HG02970 (cell line): ENCODE data around the gene PEX14.

ENCODE experiments used
- ATAC-seq: cut with Tn5 transposase; IDR thresholded peaks from one replicate; pipeline ENCODE4 v1.9.1; 2021; ENCODE audit warnings: mild to moderate bottlenecking, moderate library complexity, moderate number of reproducible peaks; ENCODE audit not compliant: unreplicated experiment, low FRiP score

PEX14 gene

GRCh38 chr1:10628685-10629084, 153.9 kb downstream of the PEX14 start:
- ATAC-seq: no peak

- ATAC-seq: no peak
These were observed 154.5 kb downstream of the PEX14 start for GRCh38 chr1:10629091-10629815.

GRCh38 chr1:10629816-10630571, 155.2 kb downstream of the PEX14 start:
- no peak for ATAC-seq

DNA sequence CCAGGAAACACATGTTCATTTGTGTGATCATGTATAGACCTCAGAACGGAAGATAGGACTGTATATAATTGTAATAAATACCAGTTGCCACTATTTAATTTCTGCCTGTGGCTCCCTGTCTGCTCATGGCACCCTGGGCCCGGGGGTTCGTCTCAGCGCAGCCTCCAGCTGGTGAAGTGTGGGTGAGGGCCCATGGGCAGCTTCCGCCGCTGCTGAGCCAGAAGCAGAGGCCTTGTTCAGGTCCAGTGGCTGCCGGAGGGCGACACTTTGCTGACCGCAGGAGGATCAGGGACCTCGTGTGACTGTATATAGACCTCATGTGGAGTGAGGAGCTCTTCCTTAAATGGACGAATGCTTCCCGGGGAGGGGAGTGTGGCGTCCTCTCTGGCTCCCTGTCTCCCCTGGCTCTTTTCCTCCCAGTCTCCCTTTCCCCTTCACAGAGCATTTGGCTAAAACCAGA, 155.9 kb downstream of the PEX14 start:
- ATAC-seq: no peak

- ATAC-seq: no peak
These were observed 156.5 kb downstream of the PEX14 start for GRCh38 chr1:10631121-10631810.

- no peak for ATAC-seq
These were observed 157.3 kb downstream of the PEX14 start for GRCh38 chr1:10631811-10632593.

DNA sequence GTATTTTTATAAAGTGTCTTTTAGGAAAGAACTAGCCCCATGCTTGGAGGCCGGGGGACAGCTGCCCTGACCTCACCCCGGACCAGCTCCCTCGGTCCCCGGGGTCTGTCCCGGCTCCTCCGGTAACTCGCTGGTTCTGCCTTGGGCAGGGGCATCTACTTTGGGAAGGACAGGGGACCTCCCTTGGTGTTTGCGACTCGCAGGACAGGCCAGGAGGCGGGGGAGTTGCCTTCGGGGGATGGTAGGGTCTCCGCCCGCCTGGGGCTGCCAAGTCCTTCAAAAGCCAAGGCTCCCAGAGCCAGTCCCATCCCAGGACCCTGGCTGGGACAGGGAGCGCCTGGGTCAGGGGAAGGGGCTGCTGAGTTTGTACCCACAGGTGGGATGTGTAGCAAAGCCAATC, 157.9 kb downstream of the PEX14 start:
- ATAC-seq: no peak

DNA sequence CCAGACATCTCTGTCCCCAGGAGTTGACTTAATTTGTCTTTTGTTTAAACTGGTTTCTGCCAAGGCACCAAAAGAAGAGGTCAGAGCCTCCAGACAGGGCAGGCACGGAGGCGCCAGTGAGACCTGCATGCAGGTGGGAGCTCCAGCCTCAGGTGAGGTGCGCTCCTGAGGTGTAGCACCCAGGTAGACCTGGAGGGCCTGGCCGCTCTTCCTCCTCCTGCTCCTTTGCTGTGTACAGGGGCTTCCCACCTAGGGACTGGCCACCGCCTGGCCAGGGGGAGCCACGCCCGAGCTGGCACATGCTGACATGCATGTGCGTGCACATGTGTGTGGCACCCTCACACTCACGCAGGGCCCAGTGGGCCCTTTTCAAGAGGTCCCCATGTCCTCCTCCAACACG, 158.7 kb downstream of the PEX14 start:
- no peak for ATAC-seq

DNA sequence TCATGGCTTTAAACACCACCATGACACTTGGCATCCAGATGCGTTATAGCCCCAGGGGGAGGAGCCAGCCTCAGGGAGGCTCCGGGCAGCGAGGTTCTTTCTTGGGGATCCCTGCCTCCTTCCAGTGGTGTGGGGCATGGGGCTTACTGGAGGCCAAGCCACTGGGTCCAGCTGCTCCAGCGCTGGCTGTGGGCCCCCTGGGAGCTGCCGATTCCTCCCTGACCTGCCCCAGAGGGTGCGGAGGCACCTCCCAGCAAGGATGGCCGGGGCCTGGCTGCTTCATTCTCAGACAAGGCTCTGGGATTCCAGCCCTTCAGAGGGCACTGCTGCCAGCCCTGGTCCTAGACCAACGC, 159.3 kb downstream of the PEX14 start:
- no peak for ATAC-seq

DNA sequence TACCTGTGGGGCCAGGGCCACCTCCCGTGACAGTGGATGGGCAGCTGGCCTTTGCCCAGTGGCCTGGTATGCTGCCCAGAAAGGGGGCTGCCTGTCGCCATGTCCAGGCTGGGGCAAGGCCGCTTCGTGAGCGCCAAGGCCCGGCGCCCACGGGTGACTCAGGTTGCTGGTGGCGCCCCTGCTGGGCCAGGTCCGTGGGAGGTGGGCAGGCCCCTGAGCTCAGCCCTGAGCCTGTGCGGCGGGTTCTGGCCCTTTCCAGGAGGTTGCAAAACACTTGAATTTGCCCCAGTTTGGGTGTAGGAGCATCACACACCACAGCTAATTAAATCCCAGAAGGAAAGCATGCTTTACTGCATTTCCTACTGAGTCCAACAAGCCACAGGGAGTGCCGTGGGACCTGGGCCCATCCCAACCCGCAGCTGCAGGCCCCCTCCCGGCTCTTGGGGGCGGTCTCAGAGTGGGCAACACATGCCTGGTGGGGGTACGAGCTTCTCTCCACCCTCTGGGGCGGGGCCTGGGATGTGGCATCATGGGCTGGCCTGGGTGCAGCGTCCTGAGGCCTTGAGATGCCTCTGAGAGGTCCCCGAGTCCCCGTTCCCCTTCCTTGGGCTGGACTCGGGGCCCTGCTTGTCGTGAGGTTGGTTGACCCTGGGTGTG, 159.8 kb downstream of the PEX14 start:
- ATAC-seq: no peak

- no peak for ATAC-seq
These were observed 160.5 kb downstream of the PEX14 start for GRCh38 chr1:10635085-10635896.

DNA sequence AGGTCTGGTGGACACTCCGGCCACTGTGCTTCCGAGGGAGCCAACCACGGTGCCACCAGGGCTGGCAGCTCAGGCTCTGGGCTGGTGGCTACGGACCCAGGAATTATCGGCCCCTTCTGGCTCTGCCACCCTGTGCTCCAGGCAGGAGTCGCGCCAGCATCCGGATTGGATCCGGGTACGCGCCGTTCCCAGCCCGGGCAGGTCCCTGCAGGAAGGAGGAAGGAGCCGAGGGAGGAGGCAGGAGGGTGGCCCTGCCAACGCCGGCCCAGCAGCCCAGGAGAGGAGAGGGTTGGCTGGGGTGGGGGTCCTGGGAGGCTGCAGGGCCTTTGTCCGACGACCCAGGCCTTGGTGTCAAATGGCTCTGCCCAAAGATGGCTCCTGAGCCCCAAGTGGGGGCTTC, 161.2 kb downstream of the PEX14 start:
- no peak for ATAC-seq

DNA sequence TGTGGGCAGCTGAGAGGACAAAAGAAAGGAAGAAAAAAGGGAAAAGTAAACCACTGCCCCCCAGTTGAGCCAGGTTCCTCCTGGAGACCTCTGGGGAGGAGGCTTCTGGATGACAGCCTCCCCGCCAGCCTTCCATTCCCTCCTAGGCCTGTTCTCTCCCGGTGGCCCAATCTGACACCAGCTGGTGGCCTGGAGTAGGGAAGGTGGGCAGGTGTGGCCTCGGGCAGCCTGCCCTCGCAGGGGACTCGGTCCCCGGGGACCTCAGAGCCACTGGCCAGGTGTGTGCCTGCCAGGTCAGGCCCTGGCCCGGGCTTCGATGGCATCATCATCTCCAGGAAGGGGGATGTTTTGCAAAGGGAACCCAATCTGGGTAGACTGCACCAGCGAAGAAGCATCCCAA, 162.7 kb downstream of the PEX14 start:
- no peak for ATAC-seq

GRCh38 chr1:10637834-10638558, 163.2 kb downstream of the PEX14 start:
- ATAC-seq: no peak

GRCh38 chr1:10638559-10639005, 163.8 kb downstream of the PEX14 start:
- ATAC-seq: no peak

GRCh38 chr1:10639011-10639774, 164.4 kb downstream of the PEX14 start:
- ATAC-seq: no peak

GRCh38 chr1:10639775-10640578, 165.2 kb downstream of the PEX14 start:
- ATAC-seq: no peak
